Measurements from ENCODE around the gene VDAC2.

VDAC2 gene

GRCh38 chr10:75223507-75223906 is 12.9 kb downstream of the VDAC2 start:
- ChIA-PET CTCF (interaction anchor here (1.2 to 6.4 kb wide), 6 partner anchors 10 to 980 kb away, joined by 3 to 78 read pairs (median 10); partner anchors contain the start of genes COMTD1 and VDAC2), POLR2A (interaction anchor here (1.2 kb wide), 1 partner anchor 13 kb away, joined by 5 read pairs; the partner anchor contains the start of gene VDAC2)
- DNase-seq (ENCODE audit: low read depth, low spot score), result no peak
- H3K4me3 ChIP-seq (ENCODE audit: low read depth, low read length), result no peak overlapping the region
- no peak for TF ChIP-seq CTCF (IDR thresholded peaks at IDR 0.05; ENCODE audit: insufficient read depth, low read length, missing control alignments)

- no peak for TF ChIP-seq CTCF (IDR thresholded peaks at IDR 0.05; ENCODE audit: insufficient read depth, low read length, missing control alignments)
- no peak overlapping the region for H3K4me3 ChIP-seq (ENCODE audit: low read depth, low read length)
- CTCF ChIA-PET, result interaction anchor here (0.6 to 6.4 kb wide), 7 partner anchors 8 to 950 kb away, joined by 3 to 78 read pairs (median 4); partner anchors contain the start of genes COMTD1 and VDAC2
- POLR2A ChIA-PET, result interaction anchor here (0.6 to 2.0 kb wide), 2 partner anchors 16 to 113 kb away, joined by 3 to 24 read pairs; partner anchors contain the start of gene VDAC2
- DNase-seq (ENCODE audit: low read depth, low spot score), result no peak
Measured at GRCh38 chr10:75226095-75226494, 15.5 kb downstream of the VDAC2 start.

GRCh38 chr10:75226656-75227055 is 16.1 kb downstream of the VDAC2 start:
- no peak for TF ChIP-seq CTCF (IDR thresholded peaks at IDR 0.05; ENCODE audit: insufficient read depth, low read length, missing control alignments)
- CTCF ChIA-PET, result interaction anchor here (0.9 to 6.4 kb wide), 5 partner anchors 7 to 113 kb away, joined by 3 to 78 read pairs (median 4); partner anchors contain the start of genes COMTD1 and VDAC2
- H3K4me3 ChIP-seq (ENCODE audit: low read depth, low read length), result no peak overlapping the region
- DNase-seq (ENCODE audit: low read depth, low spot score), result no peak
- POLR2A ChIA-PET, result interaction anchor here (2.0 kb wide), 1 partner anchor 16 kb away, joined by 24 read pairs; the partner anchor contains the start of gene VDAC2

- CTCF ChIA-PET, result interaction anchor here (0.7 to 11.5 kb wide), 6 partner anchors 12 to 61 kb away, joined by 3 to 302 read pairs (median 4); no protein-coding TSS in a partner anchor
- H3K4me3 ChIP-seq (ENCODE audit: low read depth, low read length), result no peak overlapping the region
- no peak for TF ChIP-seq CTCF (IDR thresholded peaks at IDR 0.05; ENCODE audit: insufficient read depth, low read length, missing control alignments)
- POLR2A ChIA-PET, result no interaction called here
- no peak for DNase-seq (ENCODE audit: low read depth, low spot score)
Measured at GRCh38 chr10:75228278-75228677, 17.7 kb downstream of the VDAC2 start.

GRCh38 chr10:75228834-75229233 is 18.2 kb downstream of the VDAC2 start:
- no peak for TF ChIP-seq CTCF (IDR thresholded peaks at IDR 0.05; ENCODE audit: insufficient read depth, low read length, missing control alignments)
- POLR2A ChIA-PET, result no interaction called here
- CTCF ChIA-PET, result interaction anchor here (0.7 to 11.5 kb wide), 5 partner anchors 13 to 44 kb away, joined by 3 to 302 read pairs (median 4); no protein-coding TSS in a partner anchor
- no peak overlapping the region for H3K4me3 ChIP-seq (ENCODE audit: low read depth, low read length)
- no peak for DNase-seq (ENCODE audit: low read depth, low spot score)

GRCh38 chr10:75229971-75230370 is 19.4 kb downstream of the VDAC2 start:
- no peak for TF ChIP-seq CTCF (IDR thresholded peaks at IDR 0.05; ENCODE audit: insufficient read depth, low read length, missing control alignments)
- ChIA-PET POLR2A (interaction anchor here (1.9 kb wide), 1 partner anchor 19 kb away, joined by 4 read pairs; the partner anchor contains the start of gene VDAC2), CTCF (interaction anchor here (0.6 to 11.5 kb wide), 24 partner anchors 6 to 986 kb away, joined by 3 to 302 read pairs (median 6); partner anchors contain the start of gene SAMD8)
- no peak for DNase-seq (ENCODE audit: low read depth, low spot score)
- no peak overlapping the region for H3K4me3 ChIP-seq (ENCODE audit: low read depth, low read length)
